H1 (cell line): ENCODE results near the gene MACROD2. TPM values are rescaled to one million over a fixed set of nuclear protein-coding genes. Genes with fewer than 3 reads are reported as not detected.

Source experiments
- CTCF ChIA-PET: fragments of 300-600 bp; sonication (Branson Sonifier 250); formaldehyde crosslinking; loops from one replicate; lab custom pipeline; 2021; ENCODE audit not compliant: partially characterized antibody; lab: Charles Lee
- POLR2A ChIA-PET: fragments of 300-600 bp; sonication (Branson Sonifier 250); formaldehyde crosslinking; loops from one replicate; lab custom pipeline; 2021; ENCODE audit warnings: inconsistent platforms; ENCODE audit not compliant: partially characterized antibody; lab: Charles Lee
- DNase-seq, 2 experiments: peaks; one replicate each; pipeline versions ENCODE4 v3.0.0 to v3.0.0-alpha.2; 2010 to 2022; ENCODE audit warnings: low spot score in 2 of 2, low read depth in 1 of 2, mixed read lengths in 1 of 2
- FAIRE-seq: peaks from 2 replicates; lab custom pipeline; 2011; peaks lifted over from hg19 to GRCh38; lab: Jason Lieb, UNC
- H2AFZ ChIP-seq: 2 replicates; pipeline ENCODE4 v1.8.1; 2012; ENCODE audit warnings: low read length, inconsistent platforms
- H2AK5ac ChIP-seq: 2 replicates; pipeline ENCODE4 v1.6.1; 2013; ENCODE audit warnings: low read depth, low read length
- H2BK120ac ChIP-seq: replicated peaks from 2 replicates; pipeline ENCODE3; 2013; ENCODE audit warnings: low read depth, low read length, inconsistent platforms
- H2BK12ac ChIP-seq: 2 replicates; pipeline ENCODE4 v1.6.1; 2013; ENCODE audit warnings: low read depth, low read length
- H2BK15ac ChIP-seq: 2 replicates; pipeline ENCODE4 v1.6.1; 2013; ENCODE audit warnings: low read length
- H2BK20ac ChIP-seq: 2 replicates; pipeline ENCODE4 v1.6.1; 2013; ENCODE audit warnings: low read length
- H2BK5ac ChIP-seq: 2 replicates; pipeline ENCODE4 v1.6.1; 2013; ENCODE audit warnings: low read depth, low read length
- H3K14ac ChIP-seq: 2 replicates; pipeline ENCODE4 v1.6.1; 2013; ENCODE audit warnings: inconsistent platforms; ENCODE audit not compliant: insufficient read length
- H3K18ac ChIP-seq: 2 replicates; pipeline ENCODE4 v1.6.1; 2013; ENCODE audit warnings: low read length; ENCODE audit errors: extremely low read depth
- H3K23ac ChIP-seq: 2 replicates; pipeline ENCODE4 v1.6.1; 2013; ENCODE audit warnings: inconsistent platforms; ENCODE audit not compliant: insufficient read length
- H3K23me2 ChIP-seq: 2 replicates; pipeline ENCODE4 v1.6.1; 2013; ENCODE audit warnings: low read depth, low read length
- H3K27ac ChIP-seq: 2 replicates; pipeline ENCODE4 v1.6.1; 2011; ENCODE audit warnings: low read depth, low read length, inconsistent platforms
- H3K27me3 ChIP-seq, 4 experiments: replicated peaks in 1 of 4; 1 replicate in 1 of 4; 2 replicates in 3 of 4; pipeline versions ENCODE4 v1.6.1 to v1.8.1; 2011 to 2013; ENCODE audit warnings: low read length in 3 of 4, mild to moderate bottlenecking in 3 of 4, inconsistent platforms in 2 of 4, mixed read lengths in 2 of 4, moderate library complexity in 1 of 4; ENCODE audit not compliant: control insufficient read depth in 3 of 4, insufficient read depth in 3 of 4; ENCODE audit errors: extremely low read depth in 1 of 4
- H3K36me3 ChIP-seq, 4 experiments: 2 replicates each; pipeline versions ENCODE4 v1.6.1 to v1.8.1; 2011 to 2013; ENCODE audit warnings: mild to moderate bottlenecking in 4 of 4, low read length in 3 of 4, moderate library complexity in 2 of 4, control low read depth in 1 of 4, inconsistent platforms in 1 of 4; ENCODE audit not compliant: insufficient read depth in 4 of 4, control insufficient read depth in 2 of 4
- H3K4ac ChIP-seq: replicated peaks from 2 replicates; pipeline ENCODE3; 2013; ENCODE audit warnings: low read length, low read depth, mixed read lengths, inconsistent platforms; ENCODE audit not compliant: insufficient read length
- H3K4me1 ChIP-seq, 4 experiments: replicated peaks in 1 of 4; 1 replicate in 1 of 4; 2 replicates in 3 of 4; pipeline versions ENCODE4 v1.6.1 to v1.8.1; 2011 to 2013; ENCODE audit warnings: low read length in 3 of 4, inconsistent platforms in 2 of 4, mixed read lengths in 1 of 4; ENCODE audit not compliant: insufficient read depth in 4 of 4, control insufficient read depth in 3 of 4
- H3K4me2 ChIP-seq, 2 experiments: 2 replicates each; pipeline versions ENCODE4 v1.6.1 to v1.8.1; 2011 to 2013; ENCODE audit warnings: low read depth in 2 of 2, low read length in 2 of 2, control low read depth in 1 of 2, inconsistent platforms in 1 of 2, mild to moderate bottlenecking in 1 of 2; ENCODE audit not compliant: insufficient read depth in 1 of 2
- H3K4me3 ChIP-seq, 4 experiments: fragments of 200-600, 300-600 bp in 1 of 4; sonication (generic), shearing (Covaris generic), sonication (Bioruptor Twin) in 1 of 4; 2 replicates each; pipeline versions ENCODE4 v1.5.1 to v1.8.1; 2011 to 2016; ENCODE audit warnings: low read length in 4 of 4, low read depth in 3 of 4, control low read depth in 2 of 4, inconsistent platforms in 2 of 4, mild to moderate bottlenecking in 2 of 4, mixed read lengths in 1 of 4, moderate library complexity in 1 of 4; ENCODE audit not compliant: insufficient read depth in 2 of 4; ENCODE audit errors: extremely low read depth in 1 of 4
- H3K56ac ChIP-seq: replicated peaks from 2 replicates; pipeline ENCODE3; 2013; ENCODE audit warnings: low read depth, mild to moderate bottlenecking, mixed read lengths, low read length, inconsistent platforms; ENCODE audit not compliant: insufficient read length
- H3K79me1 ChIP-seq: 2 replicates; pipeline ENCODE4 v1.6.1; 2013; ENCODE audit warnings: low read depth, low read length, control low read depth
- H3K79me2 ChIP-seq, 2 experiments: 2 replicates each; pipeline versions ENCODE4 v1.6.1 to v1.8.1; 2012 to 2013; ENCODE audit warnings: low read length in 2 of 2, mild to moderate bottlenecking in 2 of 2, inconsistent platforms in 1 of 2; ENCODE audit not compliant: insufficient read depth in 2 of 2, control insufficient read depth in 1 of 2
- H3K9ac ChIP-seq, 4 experiments: replicated peaks in 1 of 4; 1 replicate in 1 of 4; 2 replicates in 3 of 4; pipeline versions ENCODE4 v1.6.1 to v1.8.1; 2011 to 2013; ENCODE audit warnings: low read depth in 3 of 4, low read length in 3 of 4, control low read depth in 2 of 4, mild to moderate bottlenecking in 2 of 4, moderate library complexity in 2 of 4, inconsistent platforms in 1 of 4; ENCODE audit errors: extremely low read depth in 1 of 4
- H3K9me3 ChIP-seq, 2 experiments: 2 replicates each; pipeline versions ENCODE4 v1.6.1 to v1.8.1; 2012 to 2013; ENCODE audit warnings: mild to moderate bottlenecking in 2 of 2, moderate library complexity in 2 of 2, control low read depth in 1 of 2, inconsistent platforms in 1 of 2, low read depth in 1 of 2, low read length in 1 of 2, mixed read lengths in 1 of 2; ENCODE audit not compliant: insufficient read depth in 2 of 2
- H4K20me1 ChIP-seq, 2 experiments: replicated peaks in 1 of 2; 2 replicates each; pipeline versions ENCODE3 to v1.8.1; 2011 to 2013; ENCODE audit warnings: inconsistent platforms in 2 of 2, low read length in 2 of 2, mild to moderate bottlenecking in 1 of 2; ENCODE audit not compliant: insufficient read depth in 2 of 2, control insufficient read depth in 1 of 2
- H4K5ac ChIP-seq: 2 replicates; pipeline ENCODE4 v1.6.1; 2013; ENCODE audit warnings: low read length, low read depth, mixed read lengths, inconsistent platforms; ENCODE audit not compliant: insufficient read length
- H4K8ac ChIP-seq: 2 replicates; pipeline ENCODE4 v1.8.0; 2013; ENCODE audit warnings: mild to moderate bottlenecking, moderate library complexity, low read length, inconsistent platforms; ENCODE audit not compliant: insufficient read depth; ENCODE audit errors: extremely low read depth
- H4K91ac ChIP-seq: replicated peaks from 2 replicates; pipeline ENCODE3; 2013; ENCODE audit warnings: low read length, mixed read lengths, inconsistent platforms; ENCODE audit not compliant: insufficient read length
- ATF3 ChIP-seq: IDR thresholded peaks from 2 replicates; pipeline ENCODE4 v1.6.1; 2011; ENCODE audit warnings: low read depth, mild to moderate bottlenecking, low read length; ENCODE audit not compliant: insufficient read depth
- CBX8 ChIP-seq: fragments of 300-800, 300-1000 bp; sonication (generic); IDR thresholded peaks from 2 replicates; pipeline ENCODE4 v1.7.1; 2016; ENCODE audit warnings: low read depth, low read length, borderline replicate concordance
- CREB1 ChIP-seq: IDR thresholded peaks from 2 replicates; pipeline ENCODE4 v1.6.1; 2012; ENCODE audit warnings: inconsistent platforms
- CTCF ChIP-seq, 3 experiments: IDR thresholded peaks; 1 replicate in 2 of 3; 2 replicates in 1 of 3; pipeline versions ENCODE4 v1.5.1 to v1.6.1; 2011; ENCODE audit warnings: low read length in 3 of 3, mild to moderate bottlenecking in 3 of 3, inconsistent platforms in 2 of 3, low read depth in 1 of 3, moderate library complexity in 1 of 3; ENCODE audit not compliant: insufficient read depth in 1 of 3; ENCODE audit errors: control extremely low read depth in 1 of 3
- EP300 ChIP-seq, 2 experiments: IDR thresholded peaks; 1 replicate in 1 of 2; 2 replicates in 1 of 2; pipeline ENCODE4 v1.6.1; 2011 to 2012; ENCODE audit warnings: low read depth in 2 of 2, low read length in 2 of 2, mild to moderate bottlenecking in 2 of 2, borderline replicate concordance in 1 of 2, inconsistent platforms in 1 of 2, moderate library complexity in 1 of 2
- HDAC2 ChIP-seq, 2 experiments: fragments of 300-600 bp in 1 of 2; sonication (generic) in 1 of 2; IDR thresholded peaks; 2 replicates each; pipeline ENCODE4 v1.6.1; 2011 to 2012; ENCODE audit warnings: low read depth in 2 of 2, low read length in 2 of 2, mild to moderate bottlenecking in 2 of 2, moderate library complexity in 2 of 2, borderline replicate concordance in 1 of 2, inconsistent platforms in 1 of 2
- JUND ChIP-seq: IDR thresholded peaks from 2 replicates; pipeline ENCODE4 v1.6.1; 2011; ENCODE audit warnings: mild to moderate bottlenecking, improper control_type of control experiment, low read length
- POLR2AphosphoS5 ChIP-seq: IDR thresholded peaks from 2 replicates; pipeline ENCODE4 v1.6.1; 2011; ENCODE audit warnings: low read depth, low read length
- SIN3A ChIP-seq, 2 experiments: IDR thresholded peaks in 1 of 2; conservative IDR thresholded peaks in 1 of 2; 2 replicates each; pipeline ENCODE4 v1.6.1; 2011 to 2012; ENCODE audit warnings: low read length in 2 of 2, improper control_type of control experiment in 1 of 2, low read depth in 1 of 2, mild to moderate bottlenecking in 1 of 2
- SUZ12 ChIP-seq: fragments of 200-600 bp; sonication (generic); IDR thresholded peaks from 2 replicates; pipeline ENCODE4 v1.6.1; 2012; ENCODE audit warnings: mild to moderate bottlenecking, inconsistent platforms, low read length, moderate library complexity, mixed read lengths
- TAF7 ChIP-seq: optimal IDR thresholded peaks from 2 replicates; pipeline ENCODE3; 2011; ENCODE audit warnings: low read depth, mild to moderate bottlenecking, inconsistent platforms, low read length, moderate library complexity, borderline replicate concordance
- TBP ChIP-seq: IDR thresholded peaks from 2 replicates; pipeline ENCODE4 v1.6.1; 2011; ENCODE audit warnings: low read depth, low read length, improper control_type of control experiment
- polyA plus RNA-seq, 7 experiments: library from polyadenylated mRNA; depleted of rRNA in 3 of 7; stranded (reverse) in 5 of 7; unstranded in 2 of 7; fragments of >200 nt in 5 of 7; fragments of 200-250 nt in 2 of 7; gene quantifications; 1 replicate in 5 of 7; 2 replicates in 1 of 7; 4 replicates in 1 of 7; pipeline versions ENCODE4 v1.2.1 to v1.2.3, GENCODE V29; 2011 to 2013; ENCODE audit warnings: missing spikeins in 2 of 7, mixed read lengths in 2 of 7
- total RNA-seq: library from RNA; stranded (reverse); fragmentation: NEBNext Ultra II Directional; extraction: Animal tissue kit (Norgen Biotek cat#: 25700); gene quantifications from 2 replicates; pipeline ENCODE4 v1.2.1, GENCODE V29; 2021

The MACROD2 gene
- total and polyA plus RNA-seq, 2 of the 8 experiments (the other 6 are each of a cell fraction or from before 2014, with no cell fraction given) = 0.70 to 3.9 TPM

- FAIRE-seq = no peak
- CTCF ChIA-PET = no interaction called here
- H2BK120ac ChIP-seq = no peak overlapping the region
- TF ChIP-seq HDAC2 (IDR thresholded peaks at IDR 0.05; ENCODE audit: borderline replicate concordance in 1 of 2, low read depth in 2 of 2, low read length in 2 of 2) (no peak), SUZ12 (no peak), TBP (no peak), CTCF (IDR thresholded peaks at IDR 0.05; ENCODE audit: control extremely low read depth in 1 of 3, insufficient read depth in 1 of 3, low read depth in 1 of 3, low read length in 3 of 3) (no peak), POLR2AphosphoS5 (no peak), SIN3A (conservative IDR thresholded peaks at IDR 0.05 in 1 of 2, IDR thresholded peaks at IDR 0.05 in 1 of 2; ENCODE audit: low read depth in 1 of 2, low read length in 2 of 2) (no peak), CBX8 (no peak), EP300 (IDR thresholded peaks at IDR 0.05; ENCODE audit: borderline replicate concordance in 1 of 2, low read depth in 2 of 2, low read length in 2 of 2) (no peak), JUND (no peak), TAF7 (no peak), CREB1 (no peak), ATF3 (no peak)
Measured at GRCh38 chr20:15603506-15603905, 1608.2 kb downstream of the MACROD2 start.

More at GRCh38 chr20:15603506-15603905, 1608.2 kb downstream of the MACROD2 start:
- H3K4me1 ChIP-seq = no peaks in the 10 kb centered on the region
- H3K79me1 ChIP-seq = no peaks in the 10 kb centered on the region
- no peaks in the 10 kb centered on the region for H3K36me3 ChIP-seq
- H3K4me2 ChIP-seq = no peak overlapping the region
- H3K9ac ChIP-seq = no peak overlapping the region
- H3K79me2 ChIP-seq = no peaks in the 10 kb centered on the region
- H2BK15ac ChIP-seq = no peak overlapping the region
- no peaks in the 10 kb centered on the region for H3K27me3 ChIP-seq
- no peak overlapping the region for H3K56ac ChIP-seq
- H2BK20ac ChIP-seq = no peak overlapping the region
- no peaks in the 10 kb centered on the region for H3K9me3 ChIP-seq
- no peaks in the 10 kb centered on the region for H3K23me2 ChIP-seq
- no peak overlapping the region for H4K8ac ChIP-seq
- DNase-seq = no peak
- H2AFZ ChIP-seq = no peak overlapping the region
- no peak overlapping the region for H3K14ac ChIP-seq
- no peak overlapping the region for H4K5ac ChIP-seq
- POLR2A ChIA-PET = no interaction called here
- no peaks in the 10 kb centered on the region for H4K20me1 ChIP-seq
- no peak overlapping the region for H2BK5ac ChIP-seq
- no peak overlapping the region for H3K23ac ChIP-seq
- H3K4ac ChIP-seq = no peak overlapping the region
- no peak overlapping the region for H2BK12ac ChIP-seq
- no peak overlapping the region for H3K27ac ChIP-seq
- no peak overlapping the region for H2AK5ac ChIP-seq
- H3K4me3 ChIP-seq = no peak overlapping the region
- no peak overlapping the region for H3K18ac ChIP-seq
- no peak overlapping the region for H4K91ac ChIP-seq
